NT2/D1 (cell line): ENCODE data around the gene HOXA9.
A peak's percentile ranks its signal among the peaks of the same experiment; 100 is the strongest.

Experiments used
- DNase-seq: peaks from one replicate; pipeline ENCODE4 v3.0.0-alpha.2; 2011; ENCODE audit warnings: low read depth, low spot score
- H3K27me3 ChIP-seq: 2 replicates; pipeline ENCODE4 v1.6.0; 2011; ENCODE audit warnings: mild to moderate bottlenecking; ENCODE audit not compliant: insufficient read length, insufficient read depth
- H3K36me3 ChIP-seq: 2 replicates; pipeline ENCODE4 v1.6.1; 2011; ENCODE audit warnings: mild to moderate bottlenecking, low read length, mixed read lengths; ENCODE audit not compliant: insufficient read depth, insufficient read length
- H3K4me1 ChIP-seq: 2 replicates; pipeline ENCODE4 v1.5.1; 2011; ENCODE audit not compliant: insufficient read depth, insufficient read length
- H3K4me3 ChIP-seq: 2 replicates; pipeline ENCODE4 v1.5.1; 2011; ENCODE audit warnings: low read depth; ENCODE audit not compliant: insufficient read length
- H3K9ac ChIP-seq: 2 replicates; pipeline ENCODE4 v1.6.0; 2011; ENCODE audit warnings: low read depth; ENCODE audit not compliant: insufficient read length
- H3K9me3 ChIP-seq: 2 replicates; pipeline ENCODE4 v1.5.1; 2011; ENCODE audit warnings: mild to moderate bottlenecking, low read length; ENCODE audit not compliant: insufficient read depth
- SUZ12 ChIP-seq: IDR thresholded peaks from 2 replicates; pipeline ENCODE4 v1.6.1; 2011; ENCODE audit not compliant: insufficient read length, insufficient read depth; ENCODE audit errors: extremely low read depth
- YY1 ChIP-seq: IDR thresholded peaks from 2 replicates; pipeline ENCODE4 v1.6.1; 2011; ENCODE audit not compliant: insufficient read length, insufficient read depth
- ZNF274 ChIP-seq: IDR thresholded peaks from 2 replicates; pipeline ENCODE4 v1.6.1; 2011; ENCODE audit warnings: mild to moderate bottlenecking, low read depth, low read length

The HOXA9 gene

GRCh38 chr7:27172315-27172774 lies 7.0 kb upstream of the HOXA9 start:
- Histone ChIP-seq H3K4me1 (peaks cover 17% of the 10 kb centered on the region), H3K27me3 (peaks cover 100% of the 10 kb centered on the region), H3K9ac (no peak overlapping the region), H3K36me3 (no peaks in the 10 kb centered on the region), H3K9me3 (no peaks in the 10 kb centered on the region), H3K4me3 (no peak overlapping the region)
- DNase-seq, result no peak
- TF ChIP-seq ZNF274 (no peak), SUZ12 (no peak), YY1 (no peak)

GRCh38 chr7:27171637-27172314 lies 6.4 kb upstream of the HOXA9 start:
- Histone ChIP-seq H3K9me3 (no peaks in the 10 kb centered on the region), H3K4me3 (no peak overlapping the region), H3K36me3 (no peaks in the 10 kb centered on the region), H3K9ac (no peak overlapping the region), H3K4me1 (peaks cover 17% of the 10 kb centered on the region), H3K27me3 (peaks cover 100% of the 10 kb centered on the region)
- no peak for DNase-seq
- no peak for TF ChIP-seq YY1
- peak; percentile 97 for TF ChIP-seq SUZ12
- no peak for TF ChIP-seq ZNF274

- H3K4me1 ChIP-seq, result peaks cover 18% of the 10 kb centered on the region
- H3K27me3 ChIP-seq, result peaks cover 100% of the 10 kb centered on the region
- H3K4me3 ChIP-seq, result no peak overlapping the region
- no peak for TF ChIP-seq SUZ12
- TF ChIP-seq ZNF274, result no peak
- no peak for TF ChIP-seq YY1
- DNase-seq, result no peak
- H3K9me3 ChIP-seq, result no peaks in the 10 kb centered on the region
- H3K36me3 ChIP-seq, result no peaks in the 10 kb centered on the region
- H3K9ac ChIP-seq, result no peak overlapping the region
Measured at GRCh38 chr7:27171325-27171636, 5.9 kb upstream of the HOXA9 start.

- Histone ChIP-seq H3K36me3 (no peaks in the 10 kb centered on the region), H3K9me3 (no peaks in the 10 kb centered on the region), H3K9ac (no peak overlapping the region), H3K4me3 (no peak overlapping the region), H3K27me3 (peaks cover 100% of the 10 kb centered on the region), H3K4me1 (peaks cover 21% of the 10 kb centered on the region)
- no peak for DNase-seq
- no peak for TF ChIP-seq YY1
- TF ChIP-seq SUZ12, result no peak
- TF ChIP-seq ZNF274, result no peak
Measured at GRCh38 chr7:27170426-27171324, 5.3 kb upstream of the HOXA9 start.

- peaks cover 100% of the 10 kb centered on the region for H3K27me3 ChIP-seq
- TF ChIP-seq SUZ12 (peak; percentile 81), ZNF274 (no peak)
- H3K9ac ChIP-seq, result no peak overlapping the region
- H3K4me1 ChIP-seq, result peaks cover 22% of the 10 kb centered on the region
- H3K36me3 ChIP-seq, result no peaks in the 10 kb centered on the region
- H3K9me3 ChIP-seq, result no peaks in the 10 kb centered on the region
- DNase-seq, result no peak
- H3K4me3 ChIP-seq, result peak overlapping the region; percentile 18
Measured at GRCh38 chr7:27169658-27170425, 4.5 kb upstream of the HOXA9 start.

- no peak for TF ChIP-seq ZNF274
- TF ChIP-seq SUZ12, result peak; percentile 92
- TF ChIP-seq YY1, result no peak
- peaks cover 100% of the 10 kb centered on the region for H3K27me3 ChIP-seq
- H3K36me3 ChIP-seq, result no peaks in the 10 kb centered on the region
- no peak for DNase-seq
- no peak overlapping the region for H3K9ac ChIP-seq
- no peaks in the 10 kb centered on the region for H3K9me3 ChIP-seq
- no peak overlapping the region for H3K4me3 ChIP-seq
- peaks cover 26% of the 10 kb centered on the region for H3K4me1 ChIP-seq
Measured at GRCh38 chr7:27168265-27168947, 3.1 kb upstream of the HOXA9 start.
